ENCODE data around the gene PRIMPOL.
A peak's percentile ranks its signal among the peaks of the same experiment; 100 is the strongest.

The PRIMPOL gene

GRCh38 chr4:184668511-184669114 lies 19.1 kb downstream of the PRIMPOL start:
- no peak for FAIRE-seq

GRCh38 chr4:184669251-184669650 lies 19.7 kb downstream of the PRIMPOL start:
- no peak for FAIRE-seq

- no peak for FAIRE-seq
Observed at GRCh38 chr4:184671101-184671500, 21.6 kb downstream of the PRIMPOL start.

- no peak for FAIRE-seq
Observed at GRCh38 chr4:184672741-184673140, 23.2 kb downstream of the PRIMPOL start.

GRCh38 chr4:184674011-184674410 lies 24.5 kb downstream of the PRIMPOL start:
- no peak for FAIRE-seq

- no peak for FAIRE-seq
Observed at GRCh38 chr4:184675018-184675417, 25.5 kb downstream of the PRIMPOL start.

GRCh38 chr4:184675821-184676492 lies 26.4 kb downstream of the PRIMPOL start:
- no peak for FAIRE-seq

GRCh38 chr4:184680698-184681097 lies 31.2 kb downstream of the PRIMPOL start:
- FAIRE-seq: peak; percentile 65

GRCh38 chr4:184681916-184682315 lies 32.4 kb downstream of the PRIMPOL start:
- no peak for FAIRE-seq

DNA sequence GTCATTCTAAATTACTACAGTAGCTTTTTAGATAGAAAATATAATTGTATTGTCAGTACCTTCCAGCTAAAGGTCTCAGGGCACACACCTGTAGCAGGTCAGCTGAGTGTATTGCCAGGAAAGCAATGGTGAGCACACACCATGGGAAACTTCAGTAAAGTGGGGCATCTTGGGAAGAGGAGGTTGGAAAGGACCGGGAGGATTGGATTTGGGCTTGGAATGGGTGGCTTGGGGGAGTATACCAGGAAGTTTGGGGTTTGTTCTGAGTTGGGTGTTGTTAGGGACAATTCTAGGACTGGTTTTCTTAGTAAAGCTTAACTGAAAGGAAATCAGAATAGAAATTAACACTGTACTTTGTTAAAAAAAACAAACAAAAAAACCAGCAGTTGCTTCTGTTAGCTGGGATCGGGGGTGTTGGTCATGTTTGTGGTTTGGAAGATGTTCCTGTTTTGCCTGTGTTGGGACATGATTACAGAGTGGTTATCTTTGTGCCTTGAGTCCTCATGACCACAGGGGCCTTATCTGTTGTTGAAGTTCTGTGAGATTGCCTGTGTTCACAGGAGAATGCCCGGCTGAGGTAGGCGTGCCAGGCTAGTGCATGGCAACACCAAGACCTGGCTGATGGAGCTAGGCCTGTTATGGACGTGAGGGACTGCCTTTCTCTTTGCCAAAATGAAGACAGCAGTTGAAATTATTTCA lies 35.1 kb downstream of the PRIMPOL start:
- FAIRE-seq: no peak

DNA sequence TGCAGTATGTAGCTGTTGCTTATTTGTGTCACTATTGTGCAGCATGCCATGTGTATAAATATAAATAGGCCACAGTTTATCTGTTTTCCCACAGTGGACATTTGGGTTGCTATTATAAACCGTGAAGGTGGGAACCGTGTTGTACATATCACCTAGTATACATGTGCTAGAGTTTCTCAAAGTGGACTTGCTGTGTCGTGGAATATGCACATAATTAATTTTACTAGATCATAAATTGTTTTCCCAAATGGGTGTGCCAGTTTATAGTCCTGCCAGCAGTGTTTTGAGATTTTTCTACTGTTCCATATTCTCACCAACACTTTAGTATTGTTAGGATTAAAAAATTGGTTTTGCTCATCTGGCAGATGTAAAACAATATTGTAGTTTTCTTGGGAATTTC lies 38.5 kb downstream of the PRIMPOL start:
- FAIRE-seq: no peak

DNA sequence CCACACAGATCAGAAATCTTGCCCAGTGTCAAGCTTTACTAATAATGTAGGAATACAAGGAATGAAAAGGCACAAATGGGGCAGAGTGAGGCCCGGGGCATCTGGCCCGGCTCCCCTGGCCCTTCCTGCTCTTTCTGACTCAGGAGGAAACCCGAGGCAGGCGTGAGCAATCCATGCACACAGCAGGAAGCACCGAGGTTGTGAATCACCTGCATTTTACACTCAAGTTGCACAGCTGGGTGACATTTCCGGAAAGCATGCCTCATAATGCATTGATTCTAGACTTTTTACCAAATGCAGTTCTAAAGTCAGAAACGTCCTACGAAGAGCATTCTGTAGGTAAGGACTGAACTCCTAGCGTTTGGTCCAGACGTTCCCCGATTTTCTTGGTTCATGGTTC lies 38.9 kb downstream of the PRIMPOL start:
- FAIRE-seq: no peak

GRCh38 chr4:184689681-184690080 lies 40.1 kb downstream of the PRIMPOL start:
- FAIRE-seq: no peak

- no peak for FAIRE-seq
Observed at GRCh38 chr4:184693056-184693455, 43.5 kb downstream of the PRIMPOL start.

GRCh38 chr4:184694412-184694956 lies 44.9 kb downstream of the PRIMPOL start:
- FAIRE-seq: no peak

- no peak for FAIRE-seq
Observed at GRCh38 chr4:184695178-184695896, 45.8 kb downstream of the PRIMPOL start.

GRCh38 chr4:184697956-184698355 lies 48.4 kb downstream of the PRIMPOL start:
- no peak for FAIRE-seq

DNA sequence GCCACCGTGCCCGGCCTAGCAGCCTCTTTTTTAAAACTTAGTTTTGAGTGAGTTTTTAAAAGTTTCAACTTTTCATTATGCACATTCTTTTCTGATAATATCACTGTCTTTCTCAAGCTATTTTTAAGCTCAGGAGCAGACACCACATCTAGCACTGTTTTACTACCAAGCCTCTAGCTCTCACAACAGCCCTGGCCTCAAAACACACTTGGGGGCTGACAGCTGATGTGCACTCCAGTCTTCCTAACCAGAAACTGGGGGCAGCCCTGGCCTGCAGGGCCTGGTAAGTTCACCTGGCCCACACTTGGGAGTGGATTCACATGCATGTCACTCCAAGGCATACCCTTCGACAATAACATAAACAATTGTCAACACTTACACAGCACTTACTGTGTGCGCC lies 50.4 kb downstream of the PRIMPOL start:
- FAIRE-seq: no peak

DNA sequence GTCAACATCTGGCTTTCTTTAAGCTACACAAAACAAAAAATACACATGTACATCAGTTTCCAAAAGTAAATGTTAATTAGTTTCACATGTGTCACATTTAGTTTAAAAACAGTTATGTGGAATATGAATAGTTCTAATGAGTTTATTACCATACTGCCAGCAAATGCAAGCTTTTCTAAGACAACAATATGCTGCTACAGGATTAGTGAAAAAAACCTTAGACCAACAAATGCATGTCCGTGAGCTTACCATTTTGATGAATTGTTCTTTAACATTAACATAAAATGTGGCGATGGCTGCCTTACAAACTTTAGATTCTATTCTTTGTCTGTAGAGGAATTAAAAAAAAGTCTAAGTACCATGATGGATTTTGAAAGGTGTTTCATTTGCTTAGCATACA lies 52.6 kb downstream of the PRIMPOL start:
- FAIRE-seq: no peak

GRCh38 chr4:184705692-184706091 lies 56.2 kb downstream of the PRIMPOL start:
- no peak for FAIRE-seq

GRCh38 chr4:184706453-184706852 lies 56.9 kb downstream of the PRIMPOL start:
- no peak for FAIRE-seq

DNA sequence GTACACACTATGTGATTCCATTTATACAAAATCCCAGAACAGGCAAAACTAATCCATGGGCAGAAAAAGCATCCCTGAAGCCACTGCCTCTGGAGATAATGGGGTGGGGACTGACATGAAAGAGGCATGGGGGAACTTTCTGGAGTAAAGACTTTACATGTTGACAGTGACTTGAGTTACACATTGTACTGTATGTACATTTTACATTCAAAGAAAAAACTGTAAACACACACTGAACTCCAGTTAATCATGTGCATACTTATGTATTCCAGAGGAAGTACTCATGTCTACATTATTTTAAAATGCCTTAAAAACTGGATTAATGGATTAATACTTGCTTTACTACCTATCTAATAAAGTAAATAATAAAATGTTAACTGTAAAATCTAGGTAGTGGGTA lies 62.8 kb downstream of the PRIMPOL start:
- peak; percentile 28 for FAIRE-seq

DNA sequence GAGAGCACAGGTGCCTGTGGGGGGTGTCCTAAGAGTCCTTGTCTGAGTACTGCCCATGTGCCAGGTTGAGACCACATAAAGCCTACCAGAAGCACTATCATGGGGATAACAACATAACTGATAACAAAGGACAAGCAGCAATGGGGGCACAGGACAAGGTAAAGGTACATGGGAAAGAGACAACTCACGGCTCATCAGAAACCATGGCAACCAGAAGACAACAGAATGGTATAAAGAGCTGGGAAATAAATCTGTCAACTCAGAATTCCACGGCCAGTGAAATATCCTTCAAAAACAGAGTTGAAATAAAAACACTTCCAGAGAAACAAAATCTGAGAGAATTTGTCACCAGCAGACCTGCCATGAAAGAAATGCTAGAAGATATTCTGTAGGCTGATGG lies 64.3 kb downstream of the PRIMPOL start:
- FAIRE-seq: no peak

All from colon (tissue), 2 donors.